Measurements from ENCODE around the gene ANKRD52.
"Not testable (repeated sequence)": the region's sequence is repeated elsewhere in the genome, so short reads cannot be mapped to it uniquely, and the experiment has no call there.

The ANKRD52 gene

GRCh38 chr12:56196818-56197550, 61.2 kb downstream of the ANKRD52 start:
- ATAC-seq; H3K27me3 Mint-ChIP-seq; H3K4me3 Mint-ChIP-seq; H3K4me1 Mint-ChIP-seq; H3K27ac Mint-ChIP-seq; DNase-seq; H3K9me3 Mint-ChIP-seq; H3K36me3 Mint-ChIP-seq (ENCODE audit: low read depth): not testable (repeated sequence)

- DNase-seq (peak; percentile 78), ATAC-seq (no peak)
- H3K4me1 Mint-ChIP-seq, result peaks cover 27% of the 10 kb centered on the region
- peak overlapping the region; percentile 70 for H3K27ac Mint-ChIP-seq
- H3K27me3 Mint-ChIP-seq, result no peaks in the 10 kb centered on the region
- H3K9me3 Mint-ChIP-seq, result no peaks in the 10 kb centered on the region
- H3K36me3 Mint-ChIP-seq (ENCODE audit: low read depth), result peaks cover 3% of the 10 kb centered on the region
- H3K4me3 Mint-ChIP-seq, result no peak overlapping the region
Observed at GRCh38 chr12:56193025-56193578, 65.1 kb downstream of the ANKRD52 start.

GRCh38 chr12:56192582-56192981, 65.6 kb downstream of the ANKRD52 start:
- Mint-ChIP-seq H3K27ac (no peak overlapping the region), H3K9me3 (no peaks in the 10 kb centered on the region), H3K4me3 (no peak overlapping the region), H3K4me1 (peaks cover 32% of the 10 kb centered on the region), H3K27me3 (no peaks in the 10 kb centered on the region), H3K36me3 (ENCODE audit: low read depth) (peaks cover 3% of the 10 kb centered on the region)
- no peak for ATAC-seq
- no peak for DNase-seq

- Mint-ChIP-seq H3K27ac (peak overlapping the region; percentile 97), H3K27me3 (no peaks in the 10 kb centered on the region), H3K4me1 (peaks cover 43% of the 10 kb centered on the region), H3K4me3 (peak overlapping the region; percentile 90), H3K9me3 (no peaks in the 10 kb centered on the region), H3K36me3 (ENCODE audit: low read depth) (peaks cover 15% of the 10 kb centered on the region)
- no peak for ATAC-seq
- no peak for DNase-seq
Observed at GRCh38 chr12:56190695-56191155, 67.5 kb downstream of the ANKRD52 start.

- peak; percentile 90 for DNase-seq
- Mint-ChIP-seq H3K36me3 (ENCODE audit: low read depth) (peaks cover 16% of the 10 kb centered on the region), H3K9me3 (no peaks in the 10 kb centered on the region), H3K4me1 (peaks cover 43% of the 10 kb centered on the region), H3K27ac (peak overlapping the region; percentile 97), H3K4me3 (peak overlapping the region; percentile 90), H3K27me3 (no peaks in the 10 kb centered on the region)
- ATAC-seq, result peak; percentile 65
Observed at GRCh38 chr12:56189918-56190694, 68.1 kb downstream of the ANKRD52 start.

- peaks cover 24% of the 10 kb centered on the region for H3K36me3 Mint-ChIP-seq (ENCODE audit: low read depth)
- peaks cover 43% of the 10 kb centered on the region for H3K4me1 Mint-ChIP-seq
- H3K9me3 Mint-ChIP-seq, result no peaks in the 10 kb centered on the region
Observed at GRCh38 chr12:56189099-56189917, 68.9 kb downstream of the ANKRD52 start, which contains the start of gene SMARCC2. Gene SMARCC2 (minus strand): TSS chr12:56189483. CDS start chr12:56189461, 22 bp downstream.

GRCh38 chr12:56188778-56189098, 69.4 kb downstream of the ANKRD52 start:
- H3K9me3 Mint-ChIP-seq, result no peaks in the 10 kb centered on the region
- H3K4me1 Mint-ChIP-seq, result peaks cover 43% of the 10 kb centered on the region
- peaks cover 30% of the 10 kb centered on the region for H3K36me3 Mint-ChIP-seq (ENCODE audit: low read depth)
- H3K4me3 Mint-ChIP-seq, result peak overlapping the region; percentile 90
- DNase-seq, result peak; percentile 22
- no peak for ATAC-seq
- no peaks in the 10 kb centered on the region for H3K27me3 Mint-ChIP-seq
- H3K27ac Mint-ChIP-seq, result peak overlapping the region; percentile 90

More at GRCh38 chr12:56189099-56189917, 68.9 kb downstream of the ANKRD52 start, which contains the start of gene SMARCC2:
- peak; percentile 92 for DNase-seq
- no peaks in the 10 kb centered on the region for H3K27me3 Mint-ChIP-seq
- H3K4me3 Mint-ChIP-seq, result peak within 1 kb of the TSS; percentile 90
- peak within 1 kb of the TSS; percentile 97 for H3K27ac Mint-ChIP-seq
- peak; percentile 86 for ATAC-seq

GRCh38 chr12:56188131-56188777, 69.9 kb downstream of the ANKRD52 start:
- Mint-ChIP-seq H3K9me3 (no peaks in the 10 kb centered on the region), H3K27ac (peak overlapping the region; percentile 90), H3K36me3 (ENCODE audit: low read depth) (peaks cover 31% of the 10 kb centered on the region), H3K4me3 (peak overlapping the region; percentile 90), H3K4me1 (peaks cover 40% of the 10 kb centered on the region), H3K27me3 (no peaks in the 10 kb centered on the region)
- ATAC-seq (no peak), DNase-seq (no peak)

Data from activated naive CD8-positive, alpha-beta T cell treated with anti-CD3 and anti-CD28 coated beads, Interleukin-2, amount 50 U/mL, for 24 hours (primary cell).